ENCODE data around the gene CTAG2. TPM values are rescaled to one million over a fixed set of nuclear protein-coding genes. Genes with fewer than 3 reads are reported as not detected.
"Not testable (repeated sequence)": the region's sequence is repeated elsewhere in the genome, so short reads cannot be mapped to it uniquely, and the experiment has no call there.

Gene CTAG2
- polyA plus RNA-seq, 5 donors, result not detected

GRCh38 chrX:154648931-154649330, 4.4 kb downstream of the CTAG2 start:
- DNase-seq, result no peak

- DNase-seq, result not testable (repeated sequence)
These were observed 7.5 kb downstream of the CTAG2 start for GRCh38 chrX:154645745-154646378.

- DNase-seq, result not testable (repeated sequence)
These were observed 9.7 kb downstream of the CTAG2 start for GRCh38 chrX:154643708-154644107.

GRCh38 chrX:154641740-154642139, 11.6 kb downstream of the CTAG2 start:
- DNase-seq, result not testable (repeated sequence)

GRCh38 chrX:154633661-154634060, 19.7 kb downstream of the CTAG2 start:
- not testable (repeated sequence) for DNase-seq

- DNase-seq, result not testable (repeated sequence)
These were observed 22.4 kb downstream of the CTAG2 start for GRCh38 chrX:154630949-154631348.

- not testable (repeated sequence) for DNase-seq
These were observed 24.4 kb downstream of the CTAG2 start for GRCh38 chrX:154628960-154629359.

GRCh38 chrX:154620767-154621414, 32.5 kb downstream of the CTAG2 start:
- DNase-seq, result not testable (repeated sequence)

GRCh38 chrX:154619182-154619581, 34.2 kb downstream of the CTAG2 start, which contains the start of gene CTAG1B:
Gene CTAG1B, minus strand, starts transcription at chrX:154619282. Its CDS starts 64 bp downstream, at chrX:154619218.
- not testable (repeated sequence) for DNase-seq

GRCh38 chrX:154613586-154613985, 39.8 kb downstream of the CTAG2 start:
- DNase-seq, result not testable (repeated sequence)

- not testable (repeated sequence) for DNase-seq
These were observed 42.2 kb downstream of the CTAG2 start for GRCh38 chrX:154611146-154611545.

- DNase-seq, result not testable (repeated sequence)
These were observed 44.6 kb downstream of the CTAG2 start for GRCh38 chrX:154608823-154609222.

- not testable (repeated sequence) for DNase-seq
These were observed 45.4 kb downstream of the CTAG2 start for GRCh38 chrX:154607976-154608375.

- DNase-seq, result no peak
These were observed 46.0 kb downstream of the CTAG2 start for GRCh38 chrX:154607370-154607769.

- DNase-seq, result no peak
These were observed 47.8 kb downstream of the CTAG2 start for GRCh38 chrX:154605566-154605965.

- DNase-seq, result no peak
These were observed 49.6 kb downstream of the CTAG2 start for GRCh38 chrX:154603438-154604430.

- DNase-seq, result no peak
These were observed 50.5 kb downstream of the CTAG2 start for GRCh38 chrX:154602766-154603437.

- no peak for DNase-seq
These were observed 51.2 kb downstream of the CTAG2 start for GRCh38 chrX:154602226-154602625.

All from right lung (tissue), 5 donors.